COLO668 (cell line): ENCODE measurements around the gene FIG4.
"Not testable (repeated sequence)": the region's sequence is repeated elsewhere in the genome, so short reads cannot be mapped to it uniquely, and the experiment has no call there.

ENCODE experiments used
- DNase-seq: peaks from one replicate; lab custom pipeline; 2025; ENCODE audit not compliant: unreplicated experiment; lab: John Stamatoyannopoulos, UW

The FIG4 gene

DNA sequence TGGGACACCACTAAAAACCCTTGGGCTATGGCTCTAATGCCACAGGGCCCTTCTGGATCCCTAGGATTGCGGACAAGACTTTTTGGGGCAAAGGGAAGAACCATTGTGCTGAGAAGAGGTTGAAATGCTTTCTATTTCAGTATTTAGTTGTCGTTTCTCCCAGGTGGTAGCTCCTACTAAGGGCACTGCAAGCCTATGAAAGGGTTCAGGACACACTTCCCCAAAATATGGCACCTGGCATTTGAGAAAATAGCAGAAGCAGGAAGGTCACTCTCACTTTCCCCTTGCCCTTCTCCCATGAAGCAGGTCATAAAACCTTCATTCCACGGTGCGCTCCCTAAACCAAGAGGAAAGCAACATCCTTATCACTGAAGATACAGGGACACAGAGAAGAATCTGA, 161.6 kb downstream of the FIG4 start:
- DNase-seq = no peak

GRCh38 chr6:109853426-109853825, 162.3 kb downstream of the FIG4 start:
- no peak for DNase-seq

GRCh38 chr6:109853951-109854350, 162.9 kb downstream of the FIG4 start:
- no peak for DNase-seq

- DNase-seq = no peak
Measured at GRCh38 chr6:109854541-109855308, 163.6 kb downstream of the FIG4 start.

DNA sequence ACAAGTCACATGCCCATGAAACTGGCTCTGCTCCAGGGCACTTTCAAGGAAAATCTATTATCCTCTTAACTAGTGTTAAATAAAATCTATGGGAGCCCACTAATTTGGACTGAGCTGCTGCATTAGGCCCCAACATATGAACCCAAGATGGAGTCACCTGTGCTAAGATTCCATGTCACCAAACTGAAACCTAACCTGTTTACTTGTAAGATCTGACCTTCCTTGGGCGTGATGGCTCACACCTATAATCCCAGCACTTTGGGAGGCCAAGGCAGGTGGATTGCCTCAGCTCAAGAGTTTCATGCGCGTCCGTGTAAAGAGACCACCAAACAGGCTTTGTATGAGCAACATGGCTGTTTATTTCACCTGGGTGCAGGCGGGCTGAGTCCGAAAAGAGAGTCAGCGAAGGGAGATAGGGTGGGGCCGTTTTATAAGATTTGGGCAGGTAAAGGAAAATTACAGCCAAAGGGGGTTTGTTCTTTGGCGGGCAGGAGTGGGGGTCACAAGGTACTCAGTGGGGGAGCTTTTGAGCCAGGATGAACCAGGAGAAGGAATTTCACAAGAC, 164.5 kb downstream of the FIG4 start:
- DNase-seq = not testable (repeated sequence)

GRCh38 chr6:109861946-109862345, 170.8 kb downstream of the FIG4 start:
- DNase-seq = no peak

DNA sequence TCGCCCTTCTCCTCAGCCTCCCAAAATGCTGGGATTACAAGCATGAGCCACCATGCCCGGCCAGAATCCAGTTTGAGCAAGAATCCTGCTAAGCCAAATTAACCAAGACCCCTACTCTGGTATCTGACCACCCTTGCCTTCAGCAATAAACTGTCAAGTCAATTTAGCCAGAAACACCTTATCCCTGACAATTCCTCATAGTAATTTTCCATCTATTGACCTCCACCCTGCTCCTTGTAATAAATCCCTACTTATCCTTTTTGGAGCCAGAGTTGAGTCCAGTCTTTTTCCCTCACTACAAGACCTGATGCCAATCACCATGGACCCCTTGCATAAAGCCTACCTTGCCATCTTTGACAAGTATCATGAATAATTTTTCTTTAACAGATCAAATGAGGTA, 173.0 kb downstream of the FIG4 start:
- no peak for DNase-seq

DNA sequence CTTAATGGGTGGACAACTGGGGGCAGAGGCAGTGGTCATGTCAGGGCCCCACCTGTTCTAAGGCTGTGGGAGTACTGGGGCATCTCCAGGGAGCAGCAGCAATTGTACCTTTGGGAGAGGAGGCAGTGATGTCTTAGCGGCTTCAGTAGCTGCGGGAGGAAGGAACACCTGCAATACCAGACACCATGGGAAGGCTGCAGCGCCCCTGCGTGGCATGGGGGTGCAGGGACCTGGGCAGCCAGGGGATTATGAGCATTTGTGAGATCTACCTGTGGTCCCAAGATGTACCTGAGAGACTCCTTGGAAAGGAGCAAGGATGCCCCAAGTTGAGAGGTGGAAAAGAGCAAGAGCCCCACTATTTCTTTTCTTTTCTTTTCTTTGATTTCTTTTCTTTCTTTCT, 174.9 kb downstream of the FIG4 start:
- DNase-seq = peak; percentile 11

DNA sequence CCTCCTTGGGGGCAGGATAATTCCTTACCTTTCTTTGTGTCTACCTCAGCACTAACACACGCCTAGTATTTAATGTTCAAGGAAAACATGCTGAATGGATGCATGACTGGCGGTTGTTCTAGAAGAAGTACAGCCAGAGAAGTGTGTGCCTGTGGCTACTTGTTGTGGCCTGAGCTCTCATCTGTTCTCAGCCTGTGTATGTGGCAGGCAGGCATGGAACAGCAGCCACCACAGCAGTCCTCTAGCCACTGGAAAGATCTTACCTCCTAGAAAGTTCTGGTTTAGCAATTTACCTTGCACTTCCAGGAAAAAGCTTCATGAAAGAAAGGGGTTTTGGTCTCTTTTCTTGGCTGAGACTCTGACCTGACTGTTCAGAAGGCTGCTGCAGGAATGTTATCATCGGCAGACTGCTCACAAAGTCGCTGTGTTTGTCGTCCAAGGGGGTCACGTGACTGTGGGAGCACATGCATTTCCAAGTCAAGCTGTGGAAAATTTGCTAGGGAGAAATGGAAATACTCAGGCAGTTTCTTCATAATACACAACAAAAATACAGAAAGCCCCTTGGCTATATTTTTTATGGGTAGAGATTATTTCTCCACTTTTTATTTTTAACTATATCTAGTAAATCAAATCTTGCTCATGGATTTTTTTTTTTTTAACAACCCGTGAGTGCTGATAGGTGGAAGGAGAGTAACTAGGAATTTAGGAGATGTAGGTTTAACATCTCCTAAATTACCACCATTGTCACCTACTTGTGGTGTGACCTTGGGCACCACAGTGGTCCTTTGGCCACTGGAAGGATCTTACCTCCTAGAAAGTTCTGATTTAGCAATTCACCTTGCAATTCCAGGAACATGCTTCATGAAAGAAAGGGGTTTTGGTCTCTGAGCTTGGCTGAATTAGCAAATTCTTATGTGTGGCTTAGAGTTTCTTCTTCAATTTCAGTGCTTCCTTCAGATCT, 176.2 kb downstream of the FIG4 start:
- DNase-seq = no peak

- DNase-seq = no peak
Measured at GRCh38 chr6:109867970-109868358, 176.9 kb downstream of the FIG4 start.

DNA sequence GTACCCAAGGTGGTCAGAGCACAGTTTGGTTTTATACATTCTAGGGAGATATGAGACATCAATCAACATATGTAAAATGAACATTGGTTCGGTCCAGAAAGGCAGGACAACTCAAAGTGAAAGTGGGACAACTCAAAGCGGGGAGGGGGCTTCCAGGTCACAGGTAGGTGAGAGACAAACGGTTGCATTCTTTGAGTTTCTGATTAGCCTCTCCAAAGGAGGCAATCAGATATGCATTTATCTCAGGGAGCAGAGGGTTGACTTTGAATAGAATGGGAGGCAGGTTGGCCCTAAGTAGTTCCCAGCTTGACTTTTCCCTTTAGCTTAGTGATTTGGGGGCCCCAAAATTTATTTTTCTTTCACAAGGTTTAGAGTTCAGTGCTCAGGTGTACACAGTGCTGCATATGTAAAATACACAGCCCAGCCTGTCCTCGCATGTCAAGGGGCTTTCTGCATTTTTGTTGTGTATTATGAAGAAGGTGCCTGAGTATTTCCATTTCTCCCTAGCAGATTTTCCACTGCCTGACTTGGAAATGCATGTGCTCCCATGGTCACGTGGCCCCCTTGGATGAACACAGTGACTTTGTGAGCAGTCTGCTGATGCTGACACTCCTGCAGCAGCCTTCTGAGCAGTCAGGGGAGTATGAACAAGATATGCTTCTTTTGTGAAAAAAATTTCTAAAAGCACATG, 178.4 kb downstream of the FIG4 start:
- DNase-seq = not testable (repeated sequence)

GRCh38 chr6:109870089-109870410, 179.0 kb downstream of the FIG4 start:
- DNase-seq = no peak

DNA sequence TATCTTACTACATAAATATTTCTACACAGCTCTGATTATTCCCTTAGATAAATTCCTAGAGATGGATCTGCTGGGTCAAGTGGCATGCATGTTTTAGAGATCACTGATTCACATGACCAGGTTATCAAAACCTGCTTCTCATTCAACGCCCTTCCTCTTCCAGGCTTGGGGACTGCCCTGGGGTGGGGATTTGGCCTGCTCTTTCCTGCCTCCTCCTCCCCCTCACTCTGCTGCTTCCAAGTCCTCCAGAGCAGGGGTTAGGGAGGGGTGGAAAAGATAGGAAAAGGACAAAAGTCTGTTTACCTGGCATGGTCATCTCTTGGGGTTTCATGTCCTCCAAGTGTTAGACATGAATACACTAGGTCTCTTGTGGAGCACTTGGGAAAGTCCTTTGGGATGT, 181.5 kb downstream of the FIG4 start:
- DNase-seq = no peak

DNA sequence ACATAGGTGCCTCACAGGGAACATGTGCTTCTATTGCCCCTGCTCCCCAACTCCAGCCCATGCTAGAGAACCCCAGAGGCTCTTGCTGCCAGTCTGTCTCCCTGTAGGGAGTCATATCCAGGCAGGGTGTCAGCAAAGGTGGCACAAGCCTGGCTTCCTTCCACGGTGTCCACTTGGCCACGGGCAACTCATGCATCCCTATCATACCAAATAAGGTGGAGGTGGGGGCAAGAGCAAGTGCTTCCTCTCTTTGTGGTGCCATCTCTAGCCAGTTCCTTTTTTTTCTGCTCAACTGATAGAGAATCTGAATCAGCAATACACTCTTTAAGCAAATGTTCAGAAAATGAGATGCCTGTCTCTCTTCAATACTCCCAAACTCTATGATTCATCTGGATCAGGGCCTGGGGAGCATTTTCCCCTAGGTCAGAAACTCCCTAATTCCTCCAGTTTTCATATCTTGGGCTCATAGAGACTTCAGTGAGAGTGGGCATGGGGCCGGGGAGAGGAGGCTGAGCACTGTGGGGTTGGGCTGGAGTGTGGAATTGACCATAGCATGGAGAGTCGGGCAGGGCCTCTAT, 182.0 kb downstream of the FIG4 start:
- DNase-seq = no peak

GRCh38 chr6:109874086-109874485, 183.0 kb downstream of the FIG4 start:
- no peak for DNase-seq

- DNase-seq = no peak
Measured at GRCh38 chr6:109874621-109875020, 183.5 kb downstream of the FIG4 start.
